Stomach (tissue), 9 donors: ENCODE data around the gene C2orf68. TPM values are rescaled to one million over a fixed set of nuclear protein-coding genes. Genes with fewer than 3 reads are reported as not detected.
A peak's percentile ranks its signal among the peaks of the same experiment; 100 is the strongest.

Experiments used
- DNase-seq, 2 donors: peaks; one replicate each; pipeline versions ENCODE4 v3.0.0 to v3.0.0-alpha.2; 2013 to 2019
- H3K27ac ChIP-seq, 5 donors: fragments of 200-600 bp in 4 of 5; sonication (generic) in 4 of 5; one replicate each; pipeline ENCODE4 v1.5.1; 2013 to 2019; ENCODE audit warnings: mild to moderate bottlenecking in 1 of 5, moderate library complexity in 1 of 5
- H3K27me3 ChIP-seq, 3 donors: fragments of 200-600 bp; sonication (generic); one replicate each; pipeline ENCODE4 v1.5.1; 2017 to 2019; ENCODE audit warnings: mixed run types in 1 of 3
- H3K36me3 ChIP-seq, 4 donors: fragments of 200-600 bp; sonication (generic); 1 replicate in 3 of 4; 2 replicates in 1 of 4; pipeline ENCODE4 v1.5.1; 2016 to 2019
- H3K4me1 ChIP-seq, 4 donors: fragments of 200-600 bp; sonication (generic); one replicate each; pipeline ENCODE4 v1.5.1; 2016 to 2019
- H3K4me3 ChIP-seq, 4 donors: fragments of 200-600 bp; sonication (generic) in 3 of 4; one replicate each; pipeline ENCODE4 v1.5.1; 2016 to 2019; ENCODE audit warnings: mild to moderate bottlenecking in 1 of 4
- H3K9me3 ChIP-seq, 4 donors: fragments of 200-600 bp; sonication (generic); one replicate each; pipeline ENCODE4 v1.5.1; 2016 to 2019
- EP300 ChIP-seq: sonication (generic); formaldehyde crosslinking; IDR thresholded peaks from one replicate; pipeline ENCODE4 v1.6.1; 2017; ENCODE audit warnings: antibody characterized with exemption
- POLR2A ChIP-seq, 4 donors: fragments of 450-650 bp; IDR thresholded peaks; one replicate each; pipeline ENCODE4 v1.6.1; 2016; ENCODE audit warnings: antibody characterized with exemption in 4 of 4, control low read depth in 2 of 4, mild to moderate bottlenecking in 1 of 4, moderate library complexity in 1 of 4
- POLR2AphosphoS5 ChIP-seq, 3 donors: sonication (generic); formaldehyde crosslinking; IDR thresholded peaks; one replicate each; pipeline ENCODE4 v1.6.1; 2016; ENCODE audit warnings: antibody characterized with exemption in 3 of 3
- WGBS, 5 donors: extraction: QIAGEN DNeasy Blood & Tissue Kit in 3 of 5; methylation state at CpG; one replicate each; pipeline versions ENCODE4 v1.1.5 to v1.1.7; 2013 to 2018; 5-methylcytosine and 5-hydroxymethylcytosine counted together
- intact Hi-C: fragments of 100-400 bp; cut with DNase I; formaldehyde crosslinking; loops from one replicate; pipeline ENCODE4 v1.15.1; 2023; ENCODE audit warnings: low total_unique reads
- polyA plus RNA-seq, 3 donors: library from polyadenylated mRNA; stranded (reverse); fragments of 200-250 nt; gene quantifications; one replicate each; pipeline ENCODE4 v1.2.3, GENCODE V29; 2013
- total RNA-seq, 5 donors: library from RNA; depleted of rRNA; stranded (reverse); fragments of >200 nt; gene quantifications; one replicate each; pipeline versions ENCODE4 v1.1.0 to v1.2.3, GENCODE V29; 2014 to 2016
- TF ChIP-seq, protein P1 (sequence below), 7 experiments: fragments of 450-650 bp in 4 of 7; fragments of 200-600 bp in 3 of 7; sonication (generic) in 3 of 7; IDR thresholded peaks; one replicate each; pipeline ENCODE4 v1.5.1; 2016 to 2019; ENCODE audit warnings: antibody characterized with exemption in 7 of 7, control low read depth in 2 of 7, mild to moderate bottlenecking in 1 of 7
- donor health status: healthy with polysubstance abuse.
- donor health status: Bipolar disorder and iron deficiency.
- donor health status: healthy.

The C2orf68 gene
- total and polyA plus RNA-seq, 8 donors = 12.7 to 40.8 (median 20.2) TPM

DNA sequence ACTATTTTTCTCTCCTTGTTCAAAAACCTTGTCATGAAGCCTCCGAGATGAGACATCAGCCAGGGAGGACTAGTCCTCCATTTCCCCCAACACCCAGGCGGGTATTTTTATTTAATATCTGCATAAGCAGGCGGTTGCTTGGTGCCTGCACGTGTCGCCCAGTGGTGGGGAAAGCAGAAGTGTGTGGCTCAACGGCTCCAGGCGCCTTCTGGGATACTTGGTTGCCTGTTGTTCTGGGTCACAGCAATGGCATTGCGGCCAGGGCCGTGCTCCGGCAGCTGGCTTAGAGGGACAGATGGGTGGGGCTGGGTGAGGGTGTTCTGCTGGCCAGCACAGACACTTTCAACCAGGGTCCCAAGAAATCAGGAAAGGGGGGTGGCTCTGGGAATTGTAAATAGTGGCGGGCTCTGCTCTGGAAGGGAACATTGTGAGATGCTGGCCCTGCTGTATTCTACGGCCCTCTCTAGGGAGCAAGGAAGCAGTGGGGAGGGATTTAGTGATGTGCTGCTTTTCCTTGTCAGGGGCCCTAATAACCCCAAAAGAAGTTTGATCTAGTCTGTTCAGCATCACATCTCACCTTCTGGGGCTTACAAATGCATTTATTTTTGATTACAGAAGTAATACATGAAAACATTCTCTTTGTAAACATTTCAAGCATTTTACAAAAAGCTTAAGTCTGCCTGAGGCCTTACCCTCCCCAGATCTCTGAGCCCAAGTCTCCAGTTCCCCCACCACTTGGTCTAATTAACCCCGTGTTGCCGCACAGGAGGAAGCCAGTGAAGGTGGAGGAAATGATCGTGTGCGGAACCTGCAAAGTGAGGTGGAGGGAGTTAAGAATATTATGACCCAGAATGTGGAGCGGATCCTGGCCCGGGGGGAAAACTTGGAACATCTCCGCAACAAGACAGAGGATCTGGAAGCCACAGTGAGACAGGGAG, 33.4 kb downstream of the C2orf68 start:
- Histone ChIP-seq H3K27ac (peak overlapping the region; percentile 68 to 91 (median 86)), H3K27me3 (no peaks in the 10 kb centered on the region), H3K9me3 (no peaks in the 10 kb centered on the region), H3K4me3 (peak overlapping the region; percentile 46 to 60 (median 51)), H3K36me3 (peaks cover 0 to 21% (median 8%) of the 10 kb centered on the region in 4 donors), H3K4me1 (peaks cover 20 to 49% (median 36%) of the 10 kb centered on the region in 4 donors)
- 30 to 42% (median 32%) methylated on average over 18 to 19 of the region's 19 CpGs for WGBS, 5 donors
- intact Hi-C loops = no loop called here
- no peak for TF ChIP-seq EP300
- TF ChIP-seq, protein P1, sequence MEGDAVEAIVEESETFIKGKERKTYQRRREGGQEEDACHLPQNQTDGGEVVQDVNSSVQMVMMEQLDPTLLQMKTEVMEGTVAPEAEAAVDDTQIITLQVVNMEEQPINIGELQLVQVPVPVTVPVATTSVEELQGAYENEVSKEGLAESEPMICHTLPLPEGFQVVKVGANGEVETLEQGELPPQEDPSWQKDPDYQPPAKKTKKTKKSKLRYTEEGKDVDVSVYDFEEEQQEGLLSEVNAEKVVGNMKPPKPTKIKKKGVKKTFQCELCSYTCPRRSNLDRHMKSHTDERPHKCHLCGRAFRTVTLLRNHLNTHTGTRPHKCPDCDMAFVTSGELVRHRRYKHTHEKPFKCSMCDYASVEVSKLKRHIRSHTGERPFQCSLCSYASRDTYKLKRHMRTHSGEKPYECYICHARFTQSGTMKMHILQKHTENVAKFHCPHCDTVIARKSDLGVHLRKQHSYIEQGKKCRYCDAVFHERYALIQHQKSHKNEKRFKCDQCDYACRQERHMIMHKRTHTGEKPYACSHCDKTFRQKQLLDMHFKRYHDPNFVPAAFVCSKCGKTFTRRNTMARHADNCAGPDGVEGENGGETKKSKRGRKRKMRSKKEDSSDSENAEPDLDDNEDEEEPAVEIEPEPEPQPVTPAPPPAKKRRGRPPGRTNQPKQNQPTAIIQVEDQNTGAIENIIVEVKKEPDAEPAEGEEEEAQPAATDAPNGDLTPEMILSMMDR (IDR thresholded peaks at IDR 0.05) = no peak
- peak in 1 of 3 donors; percentile 13 for TF ChIP-seq POLR2AphosphoS5 (IDR thresholded peaks at IDR 0.05)
- no peak for TF ChIP-seq POLR2A (IDR thresholded peaks at IDR 0.05)
- peak; percentile 63 to 73 for DNase-seq

GRCh38 chr2:85577386-85578242, 34.3 kb downstream of the C2orf68 start, which contains the start of gene VAMP8:
Gene VAMP8, plus strand, starts transcription at chr2:85577586. Its CDS starts 61 bp downstream, at chr2:85577647.
- peak within 1 kb of the TSS; percentile 46 to 60 (median 51) for H3K4me3 ChIP-seq
- no peaks in the 10 kb centered on the region for H3K27me3 ChIP-seq
- peak within 1 kb of the TSS; percentile 79 to 91 (median 90) for H3K27ac ChIP-seq
- peaks cover 0 to 16% (median 7%) of the 10 kb centered on the region in 4 donors for H3K36me3 ChIP-seq
- DNase-seq = peak; percentile 87 to 92
- intact Hi-C loops = no loop called here
- peaks cover 18 to 40% (median 29%) of the 10 kb centered on the region in 4 donors for H3K4me1 ChIP-seq
- 6 to 26% (median 18%) methylated on average over 19 of the region's 19 CpGs for WGBS, 5 donors
- TF ChIP-seq POLR2AphosphoS5 (IDR thresholded peaks at IDR 0.05) (peak in 2 of 3 donors; percentile 34 to 70), EP300 (no peak), POLR2A (IDR thresholded peaks at IDR 0.05) (no peak)
- TF ChIP-seq, protein P1 (IDR thresholded peaks at IDR 0.05) = no peak
- no peaks in the 10 kb centered on the region for H3K9me3 ChIP-seq

DNA sequence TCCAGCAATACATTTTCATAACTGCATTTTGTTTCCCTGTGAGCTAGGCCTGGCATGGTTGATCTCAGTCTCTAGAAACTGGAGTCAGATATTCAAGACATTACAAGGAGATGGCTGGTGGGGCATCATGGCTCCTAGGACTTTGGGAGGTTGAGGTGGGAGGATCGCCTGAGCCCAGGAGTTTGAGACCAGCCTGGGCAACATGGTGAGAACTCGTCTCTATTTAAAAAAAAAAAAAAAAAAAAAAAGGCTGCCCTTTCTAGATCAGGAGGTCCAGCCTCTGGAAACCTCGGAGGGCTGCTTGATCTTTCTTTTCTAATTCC, 34.8 kb downstream of the C2orf68 start:
- Histone ChIP-seq H3K36me3 (peaks cover 0 to 10% (median 4%) of the 10 kb centered on the region in 4 donors), H3K4me3 (peak overlapping the region in 3 of 4 donors; percentile 49 to 60 (median 53)), H3K27ac (peak overlapping the region; percentile 79 to 91 (median 90)), H3K9me3 (no peaks in the 10 kb centered on the region), H3K4me1 (peaks cover 18 to 38% (median 29%) of the 10 kb centered on the region in 4 donors), H3K27me3 (no peaks in the 10 kb centered on the region)
- TF ChIP-seq, protein P1 (IDR thresholded peaks at IDR 0.05) = no peak
- TF ChIP-seq EP300 (no peak), POLR2A (IDR thresholded peaks at IDR 0.05) (no peak), POLR2AphosphoS5 (IDR thresholded peaks at IDR 0.05) (no peak)
- DNase-seq = no peak
- 12 to 48% (median 28%) methylated on average over 3 of the region's 3 CpGs for WGBS, 5 donors
- intact Hi-C loops = no loop called here

DNA sequence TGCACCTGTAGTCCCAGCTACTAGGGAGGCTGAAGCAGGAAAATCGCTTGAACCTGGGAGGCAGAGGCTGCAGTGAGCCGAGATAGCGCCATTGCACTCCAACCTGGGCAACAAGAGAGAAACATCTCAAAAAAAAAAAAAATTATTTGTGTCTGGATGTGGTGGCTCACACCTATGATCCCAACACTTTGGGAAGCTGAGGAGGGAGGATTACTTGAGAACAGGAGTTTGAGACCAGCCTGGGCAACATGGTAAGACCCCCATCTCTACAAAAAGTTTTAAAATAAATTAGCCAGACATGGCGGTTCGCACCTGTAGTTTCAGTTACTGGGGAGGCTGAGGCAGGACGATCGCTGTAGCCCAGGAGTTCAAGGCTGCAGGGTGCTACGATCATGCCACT, 36.1 kb downstream of the C2orf68 start:
- intact Hi-C loops = no loop called here
- Histone ChIP-seq H3K27me3 (no peaks in the 10 kb centered on the region), H3K9me3 (no peaks in the 10 kb centered on the region), H3K4me3 (no peak overlapping the region), H3K36me3 (no peaks in the 10 kb centered on the region), H3K4me1 (peaks cover 18 to 38% (median 29%) of the 10 kb centered on the region in 4 donors), H3K27ac (no peak overlapping the region)
- WGBS, 5 donors = 85 to 94% (median 86%) methylated on average over 8 of the region's 8 CpGs
- no peak for TF ChIP-seq POLR2AphosphoS5 (IDR thresholded peaks at IDR 0.05)
- TF ChIP-seq, protein P1 (IDR thresholded peaks at IDR 0.05) = no peak
- no peak for TF ChIP-seq POLR2A (IDR thresholded peaks at IDR 0.05)
- TF ChIP-seq EP300 = no peak
- no peak for DNase-seq
